Measurements from ENCODE around the gene FH. TPM values are rescaled to one million over a fixed set of nuclear protein-coding genes. Genes with fewer than 3 reads are reported as not detected.

FH gene
- total and polyA plus RNA-seq, 10 of the 15 experiments (the other 5 are each of a cell fraction or from before 2014, with no cell fraction given), result 44.7 to 124 (median 76.2) TPM

DNA sequence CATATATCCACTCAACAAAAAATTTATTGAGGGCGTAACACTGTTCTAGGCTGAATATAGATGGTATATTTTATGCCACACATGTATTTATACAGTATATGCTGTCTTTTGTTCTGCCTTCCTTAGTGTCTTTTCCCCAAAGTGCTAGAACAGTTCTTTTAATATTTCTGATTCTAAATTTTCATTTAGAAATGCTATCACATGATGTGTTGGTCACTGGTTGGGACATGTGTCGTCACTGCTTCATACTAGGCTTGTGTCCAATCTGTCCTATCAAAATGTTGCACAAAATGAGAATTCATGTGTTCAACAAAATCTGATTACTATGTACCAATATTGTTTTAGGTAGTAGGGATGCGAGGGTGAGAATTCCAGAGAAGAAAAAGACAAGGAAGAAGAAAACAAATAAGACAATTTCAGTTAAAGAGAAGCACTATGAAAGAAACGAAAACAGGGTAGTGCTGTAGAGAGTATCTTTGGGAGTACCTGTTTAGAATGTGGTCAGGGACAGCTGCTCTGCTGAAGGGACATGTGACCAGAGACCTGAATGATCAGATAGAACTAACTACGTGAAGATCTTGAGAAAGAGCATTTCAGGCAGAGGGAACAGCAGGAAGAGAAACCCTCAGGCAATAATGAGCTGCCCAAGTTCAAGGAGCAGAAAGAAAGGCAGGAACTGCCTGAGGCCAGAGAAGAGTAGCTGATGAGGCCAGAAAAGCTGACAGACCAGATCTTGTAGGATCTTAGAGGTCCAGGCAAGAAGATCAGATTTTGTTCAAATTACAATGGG, 14.0 kb upstream of the FH start:
- Histone ChIP-seq H3K4me3 (peak overlapping the region; percentile 49), H3K4me2 (ENCODE audit: control insufficient read depth, insufficient read depth) (peak overlapping the region; percentile 83), H4K20me1 (ENCODE audit: control insufficient read depth, insufficient read depth) (no peaks in the 10 kb centered on the region), H3K27me3 (replicated peaks in 1 of 2; ENCODE audit: control insufficient read depth in 2 of 2, insufficient read depth in 2 of 2, low read length in 1 of 2) (no peaks in the 10 kb centered on the region), H3K36me3 (ENCODE audit: control insufficient read depth in 2 of 2, insufficient read depth in 2 of 2, low read length in 1 of 2) (no peaks in the 10 kb centered on the region), H3K9me3 (replicated peaks; ENCODE audit: control insufficient read depth, insufficient read depth, low read length) (peaks cover 4% of the 10 kb centered on the region), H3K79me2 (ENCODE audit: control insufficient read depth, insufficient read depth, low read length) (no peaks in the 10 kb centered on the region), H3K9ac (ENCODE audit: control insufficient read depth, insufficient read depth, low read length) (peak overlapping the region; percentile 53; the same call in 1 of the 2 replicates), H3K4me1 (ENCODE audit: control insufficient read depth, insufficient read depth, low read length) (peaks cover 18% of the 10 kb centered on the region; the same call in 1 of the 2 replicates), H2AFZ (ENCODE audit: control insufficient read depth, low read depth, low read length) (peak overlapping the region; percentile 37), H3K27ac (ENCODE audit: control insufficient read depth, insufficient read depth) (peak overlapping the region; percentile 89)
- ChIA-PET RAD21 (ENCODE audit: unreplicated experiment) (interaction anchor here (1.3 kb wide), 1 partner anchor 18 kb away, joined by 3 read pairs; no protein-coding TSS in a partner anchor), POLR2A (no interaction called here), SMC1A (ENCODE audit: uncharacterized antibody, unreplicated experiment) (interaction anchor here (0.8 to 1.7 kb wide), 5 partner anchors 18 to 96 kb away, joined by 3 to 7 read pairs (median 3); no protein-coding TSS in a partner anchor), CTCF (interaction anchor here (0.9 kb wide), 1 partner anchor 77 kb away, joined by 3 read pairs; no protein-coding TSS in a partner anchor)
- TF ChIP-seq USF2 (IDR thresholded peaks at IDR 0.05; ENCODE audit: borderline replicate concordance, low read depth, low read length) (no peak; the same call in 1 of the 2 replicates), DPF2 (IDR thresholded peaks at IDR 0.05) (no peak), TCF12 (IDR thresholded peaks at IDR 0.05; ENCODE audit: low read depth, low read length) (0 out of 2 replicates have a peak, but pooled peaks have one; percentile 24), TBL1XR1 (IDR thresholded peaks at IDR 0.05; ENCODE audit: low read depth, low read length) (no peak), RAD51 (IDR thresholded peaks at IDR 0.05) (peak; percentile 73; the same call in 1 of the 2 replicates), GATAD2B (conservative IDR thresholded peaks at IDR 0.05; ENCODE audit: low read depth) (no peak), ZNF207 (IDR thresholded peaks at IDR 0.05; ENCODE audit: borderline replicate concordance) (no peak), RUNX3 (IDR thresholded peaks at IDR 0.05; ENCODE audit: low read length) (peak; percentile 75)
- TF ChIP-seq, protein P1, sequence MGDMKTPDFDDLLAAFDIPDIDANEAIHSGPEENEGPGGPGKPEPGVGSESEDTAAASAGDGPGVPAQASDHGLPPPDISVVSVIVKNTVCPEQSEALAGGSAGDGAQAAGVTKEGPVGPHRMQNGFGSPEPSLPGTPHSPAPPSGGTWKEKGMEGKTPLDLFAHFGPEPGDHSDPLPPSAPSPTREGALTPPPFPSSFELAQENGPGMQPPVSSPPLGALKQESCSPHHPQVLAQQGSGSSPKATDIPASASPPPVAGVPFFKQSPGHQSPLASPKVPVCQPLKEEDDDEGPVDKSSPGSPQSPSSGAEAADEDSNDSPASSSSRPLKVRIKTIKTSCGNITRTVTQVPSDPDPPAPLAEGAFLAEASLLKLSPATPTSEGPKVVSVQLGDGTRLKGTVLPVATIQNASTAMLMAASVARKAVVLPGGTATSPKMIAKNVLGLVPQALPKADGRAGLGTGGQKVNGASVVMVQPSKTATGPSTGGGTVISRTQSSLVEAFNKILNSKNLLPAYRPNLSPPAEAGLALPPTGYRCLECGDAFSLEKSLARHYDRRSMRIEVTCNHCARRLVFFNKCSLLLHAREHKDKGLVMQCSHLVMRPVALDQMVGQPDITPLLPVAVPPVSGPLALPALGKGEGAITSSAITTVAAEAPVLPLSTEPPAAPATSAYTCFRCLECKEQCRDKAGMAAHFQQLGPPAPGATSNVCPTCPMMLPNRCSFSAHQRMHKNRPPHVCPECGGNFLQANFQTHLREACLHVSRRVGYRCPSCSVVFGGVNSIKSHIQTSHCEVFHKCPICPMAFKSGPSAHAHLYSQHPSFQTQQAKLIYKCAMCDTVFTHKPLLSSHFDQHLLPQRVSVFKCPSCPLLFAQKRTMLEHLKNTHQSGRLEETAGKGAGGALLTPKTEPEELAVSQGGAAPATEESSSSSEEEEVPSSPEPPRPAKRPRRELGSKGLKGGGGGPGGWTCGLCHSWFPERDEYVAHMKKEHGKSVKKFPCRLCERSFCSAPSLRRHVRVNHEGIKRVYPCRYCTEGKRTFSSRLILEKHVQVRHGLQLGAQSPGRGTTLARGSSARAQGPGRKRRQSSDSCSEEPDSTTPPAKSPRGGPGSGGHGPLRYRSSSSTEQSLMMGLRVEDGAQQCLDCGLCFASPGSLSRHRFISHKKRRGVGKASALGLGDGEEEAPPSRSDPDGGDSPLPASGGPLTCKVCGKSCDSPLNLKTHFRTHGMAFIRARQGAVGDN (IDR thresholded peaks at IDR 0.05), result no peak
- TF ChIP-seq, protein P2, sequence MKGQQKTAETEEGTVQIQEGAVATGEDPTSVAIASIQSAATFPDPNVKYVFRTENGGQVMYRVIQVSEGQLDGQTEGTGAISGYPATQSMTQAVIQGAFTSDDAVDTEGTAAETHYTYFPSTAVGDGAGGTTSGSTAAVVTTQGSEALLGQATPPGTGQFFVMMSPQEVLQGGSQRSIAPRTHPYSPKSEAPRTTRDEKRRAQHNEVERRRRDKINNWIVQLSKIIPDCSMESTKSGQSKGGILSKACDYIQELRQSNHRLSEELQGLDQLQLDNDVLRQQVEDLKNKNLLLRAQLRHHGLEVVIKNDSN (IDR thresholded peaks at IDR 0.05; ENCODE audit: borderline replicate concordance, extremely low read length, insufficient read depth, low read depth, low read length), result peak; percentile 28
- peak; percentile 27; the same call in 2 of the 3 replicates for ATAC-seq
- in situ Hi-C loops (cut with MboI) (loop anchor here (5.0 to 10.0 kb wide), 3 partner anchors 94 to 461 kb away; partner anchors contain the start of genes EXO1 and MAP1LC3C), intact Hi-C loops (cut with micrococcal nuclease; ENCODE audit: unreplicated experiment) (loop anchor here (2.0 to 5.0 kb wide), 5 partner anchors 19 to 464 kb away; partner anchors contain the start of genes EXO1 and MAP1LC3C)
- FAIRE-seq, result peak; percentile 75
- DNase-seq (ENCODE audit: low read depth, low spot score), result no peak
- WGBS (ENCODE audit: insufficient coverage, insufficient replicate concordance, low lambda C conversion rate, missing lambda C conversion rate), result 42% methylated on average over 5 of the region's 5 CpGs
- BruUV-seq (replicated peaks), result no TSS peak
